ENCODE data around the gene BNIP1.

BNIP1 gene

DNA sequence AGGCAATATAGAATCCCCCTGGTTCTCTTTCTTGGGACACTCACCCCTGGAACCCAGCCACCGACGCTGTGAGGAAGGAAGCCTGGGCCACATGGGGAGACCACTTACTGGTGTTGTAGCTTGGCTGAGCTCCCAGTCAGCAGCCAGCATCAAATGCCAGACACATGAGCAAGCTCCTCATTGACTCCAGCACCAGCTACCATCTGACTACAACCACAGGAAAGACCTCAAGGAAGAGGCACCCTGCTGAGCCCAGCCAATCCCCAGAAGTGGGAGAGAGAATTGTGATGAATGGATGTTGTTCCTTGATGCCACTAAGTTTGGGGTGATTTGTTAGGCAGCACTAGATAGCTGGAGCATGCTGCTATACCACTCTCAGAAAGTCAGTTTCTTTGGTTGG, 36.0 kb downstream of the BNIP1 start:
- H3K4me3 ChIP-seq (ENCODE audit: low read depth, low read length): no peak overlapping the region
- TF ChIP-seq, protein P1, sequence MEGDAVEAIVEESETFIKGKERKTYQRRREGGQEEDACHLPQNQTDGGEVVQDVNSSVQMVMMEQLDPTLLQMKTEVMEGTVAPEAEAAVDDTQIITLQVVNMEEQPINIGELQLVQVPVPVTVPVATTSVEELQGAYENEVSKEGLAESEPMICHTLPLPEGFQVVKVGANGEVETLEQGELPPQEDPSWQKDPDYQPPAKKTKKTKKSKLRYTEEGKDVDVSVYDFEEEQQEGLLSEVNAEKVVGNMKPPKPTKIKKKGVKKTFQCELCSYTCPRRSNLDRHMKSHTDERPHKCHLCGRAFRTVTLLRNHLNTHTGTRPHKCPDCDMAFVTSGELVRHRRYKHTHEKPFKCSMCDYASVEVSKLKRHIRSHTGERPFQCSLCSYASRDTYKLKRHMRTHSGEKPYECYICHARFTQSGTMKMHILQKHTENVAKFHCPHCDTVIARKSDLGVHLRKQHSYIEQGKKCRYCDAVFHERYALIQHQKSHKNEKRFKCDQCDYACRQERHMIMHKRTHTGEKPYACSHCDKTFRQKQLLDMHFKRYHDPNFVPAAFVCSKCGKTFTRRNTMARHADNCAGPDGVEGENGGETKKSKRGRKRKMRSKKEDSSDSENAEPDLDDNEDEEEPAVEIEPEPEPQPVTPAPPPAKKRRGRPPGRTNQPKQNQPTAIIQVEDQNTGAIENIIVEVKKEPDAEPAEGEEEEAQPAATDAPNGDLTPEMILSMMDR (IDR thresholded peaks at IDR 0.05; ENCODE audit: low read depth, low read length, missing control alignments): no peak
- DNase-seq (ENCODE audit: low read depth): no peak

DNA sequence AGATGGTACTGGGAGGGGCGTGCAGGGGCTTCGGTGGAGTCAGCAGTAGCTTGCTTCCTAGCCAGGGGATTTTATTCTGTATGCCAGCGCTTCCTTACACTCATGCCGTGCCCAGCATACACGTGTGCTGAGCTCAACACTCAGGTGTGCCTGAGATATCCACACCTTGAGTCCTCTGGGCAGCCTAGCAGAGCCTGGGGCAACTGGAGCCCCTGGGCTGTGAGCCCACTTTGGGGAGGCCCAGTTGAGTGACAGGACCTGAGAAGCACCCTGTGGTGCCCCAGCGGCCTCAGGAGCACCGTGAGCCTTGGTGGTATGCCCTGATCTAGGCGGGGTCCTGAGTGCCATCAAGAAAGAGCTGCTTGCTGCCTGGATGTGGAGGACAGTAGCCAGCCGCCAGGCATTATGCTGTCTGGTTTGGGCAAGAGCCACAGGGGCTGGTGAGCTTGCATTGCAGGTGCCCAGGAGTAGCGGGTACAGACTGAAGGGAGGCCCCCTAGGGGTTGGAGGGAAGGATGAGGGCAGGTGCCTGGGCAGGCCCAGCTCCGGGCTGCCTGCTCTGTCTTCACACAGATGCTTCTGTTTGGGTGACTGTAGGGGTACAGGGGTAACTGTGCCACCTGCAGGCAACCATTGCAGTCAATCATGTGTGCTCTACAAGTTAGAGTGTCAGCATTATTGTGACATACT, 42.9 kb downstream of the BNIP1 start:
- DNase-seq (ENCODE audit: low read depth): no peak
- H3K4me3 ChIP-seq (ENCODE audit: low read depth, low read length): no peak overlapping the region
- TF ChIP-seq, protein P1 (IDR thresholded peaks at IDR 0.05; ENCODE audit: low read depth, low read length, missing control alignments): peak; percentile 52

DNA sequence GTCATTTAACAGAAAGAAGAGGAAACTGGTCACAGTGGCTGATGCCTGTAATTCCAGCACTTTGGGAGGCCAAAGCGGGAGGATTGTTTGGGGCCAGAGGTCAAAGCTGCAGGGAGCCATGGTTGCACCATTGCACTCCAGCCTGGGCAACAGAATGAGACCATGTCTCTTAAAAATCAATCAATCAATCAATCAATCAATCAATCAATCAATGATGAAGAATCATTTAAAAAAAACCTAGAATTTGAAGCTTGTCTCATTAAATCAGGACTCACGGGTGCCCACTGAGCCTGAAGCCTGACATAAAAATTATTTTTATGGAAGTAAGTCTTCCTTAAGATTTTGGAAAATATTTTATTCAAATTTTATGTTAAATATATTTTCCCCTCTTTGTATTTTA, 43.9 kb downstream of the BNIP1 start:
- no peak for DNase-seq (ENCODE audit: low read depth)
- no peak overlapping the region for H3K4me3 ChIP-seq (ENCODE audit: low read depth, low read length)
- TF ChIP-seq, protein P1 (IDR thresholded peaks at IDR 0.05; ENCODE audit: low read depth, low read length, missing control alignments): no peak

DNA sequence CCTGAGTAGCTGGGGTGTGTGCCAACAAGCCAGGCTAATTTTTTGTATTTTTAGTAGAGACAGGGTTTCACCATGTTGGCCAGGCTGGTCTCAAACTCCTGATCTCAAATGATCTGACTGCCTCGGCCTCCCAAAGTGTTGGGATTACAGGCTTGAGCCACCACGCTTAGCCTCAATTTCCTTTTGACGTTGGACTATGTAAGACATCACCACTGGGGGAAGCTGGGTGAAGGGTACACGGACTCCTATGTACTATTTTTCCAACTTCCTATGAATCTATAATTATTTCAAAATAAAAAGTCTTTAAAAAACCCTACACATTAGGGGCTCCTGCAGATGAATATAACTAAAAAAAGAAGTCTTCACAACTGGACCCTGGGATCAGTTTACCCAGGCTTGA, 46.7 kb downstream of the BNIP1 start:
- H3K4me3 ChIP-seq (ENCODE audit: low read depth, low read length): no peak overlapping the region
- no peak for DNase-seq (ENCODE audit: low read depth)
- TF ChIP-seq, protein P1 (IDR thresholded peaks at IDR 0.05; ENCODE audit: low read depth, low read length, missing control alignments): no peak

DNA sequence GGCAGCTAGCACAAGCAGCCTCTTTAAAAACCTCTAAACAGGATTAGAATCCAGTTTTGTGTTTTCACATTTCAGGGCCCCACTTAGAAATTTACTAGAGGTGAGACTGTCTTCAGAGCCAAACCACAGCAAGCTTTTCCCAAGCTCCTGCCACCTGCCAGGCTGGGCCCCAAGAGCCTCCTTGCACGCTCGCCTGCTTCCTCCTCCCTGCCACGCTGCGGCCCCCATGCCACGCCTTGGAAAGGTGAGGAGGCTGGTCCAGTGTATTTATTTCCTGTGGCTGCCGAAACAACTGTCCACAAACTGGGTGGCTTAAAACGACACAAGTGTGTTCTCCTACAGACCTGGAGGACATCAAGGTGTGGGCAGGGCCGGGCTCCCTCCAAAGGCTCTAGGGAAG, 47.2 kb downstream of the BNIP1 start:
- H3K4me3 ChIP-seq (ENCODE audit: low read depth, low read length): no peak overlapping the region
- TF ChIP-seq, protein P1 (IDR thresholded peaks at IDR 0.05; ENCODE audit: low read depth, low read length, missing control alignments): no peak
- DNase-seq (ENCODE audit: low read depth): no peak

DNA sequence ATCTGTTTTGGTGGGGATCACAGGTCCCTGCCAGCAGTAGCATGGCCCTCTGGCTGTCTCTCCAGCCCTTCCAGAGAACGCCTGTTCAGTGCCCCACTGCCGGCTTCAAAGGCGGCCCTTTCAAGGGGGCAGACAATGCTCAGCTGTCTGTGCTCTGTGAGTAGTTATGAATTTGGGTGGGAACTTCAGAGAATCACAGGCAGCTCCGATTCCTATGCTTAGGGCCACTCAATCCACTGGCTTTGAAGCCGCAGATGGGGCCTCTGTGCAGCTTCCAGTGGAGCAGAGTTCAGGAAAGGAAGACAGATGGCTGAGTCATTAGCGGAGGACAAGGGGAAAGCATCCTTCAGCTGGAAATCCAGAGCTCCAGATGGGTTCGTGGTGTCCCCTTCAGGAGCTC, 48.2 kb downstream of the BNIP1 start:
- no peak for DNase-seq (ENCODE audit: low read depth)
- TF ChIP-seq, protein P1 (IDR thresholded peaks at IDR 0.05; ENCODE audit: low read depth, low read length, missing control alignments): no peak
- no peak overlapping the region for H3K4me3 ChIP-seq (ENCODE audit: low read depth, low read length)
